ENCODE results near the gene HELZ2. TPM values are rescaled to one million over a fixed set of nuclear protein-coding genes. Genes with fewer than 3 reads are reported as not detected.
A peak's percentile ranks its signal among the peaks of the same experiment; 100 is the strongest.
"Not testable (repeated sequence)": the region's sequence is repeated elsewhere in the genome, so short reads cannot be mapped to it uniquely, and the experiment has no call there.

HELZ2 gene
- polyA plus RNA-seq, 1 of the 3 experiments (the other 2 are of a cell fraction) = 7.6 TPM

- Histone ChIP-seq H3F3A (replicated peaks; ENCODE audit: insufficient read depth) (no peaks in the 10 kb centered on the region), H3K79me2 (ENCODE audit: insufficient read depth) (peaks cover 34% of the 10 kb centered on the region), H2AFZ (ENCODE audit: low read depth) (no peak overlapping the region), H3K36me3 (replicated peaks in 1 of 2; ENCODE audit: control insufficient read depth in 1 of 2, insufficient read depth in 2 of 2, low read length in 1 of 2) (peaks cover 7 to 12% of the 10 kb centered on the region in 2 experiments), H3K27me3 (ENCODE audit: insufficient read depth) (no peaks in the 10 kb centered on the region), H3K9me3 (no peaks in the 10 kb centered on the region), H3K27ac (ENCODE audit: low read depth in 2 of 2, low read length in 1 of 2) (no peak overlapping the region), H3K4me1 (ENCODE audit: control insufficient read depth in 1 of 2, insufficient read depth in 2 of 2, low read depth in 1 of 2, low read length in 1 of 2) (no peaks in the 10 kb centered on the region; a peak in 1 of 4 replicates), H3K4me2 (no peak overlapping the region), H3K9me2 (no peaks in the 10 kb centered on the region), H3K9ac (no peak overlapping the region), H4K20me1 (ENCODE audit: insufficient read depth) (no peaks in the 10 kb centered on the region), H3K4me3 (ENCODE audit: low read depth in 2 of 2, low read length in 1 of 2) (no peak overlapping the region)
- WGBS (ENCODE audit: low lambda C conversion rate) = 96% methylated on average over 38 of the region's 41 CpGs
- DNase-seq = no peak
- ChIA-PET POLR2A (interaction anchor here (0.6 kb wide), 1 partner anchor 10 kb away, joined by 3 read pairs; no protein-coding TSS in a partner anchor), CTCF (interaction anchor here (1.2 to 2.3 kb wide), 4 partner anchors 10 to 422 kb away, joined by 3 to 7 read pairs (median 4); partner anchors contain the start of genes GMEB2 and PTK6)
- TF ChIP-seq TAF1 (IDR thresholded peaks at IDR 0.05; ENCODE audit: borderline replicate concordance, low read depth, low read length) = no peak
- TF ChIP-seq NRF1 (IDR thresholded peaks at IDR 0.05; ENCODE audit: low read depth, low read length) = no peak
- TF ChIP-seq USF1 (IDR thresholded peaks at IDR 0.05; ENCODE audit: borderline replicate concordance, low read depth) = no peak
- no peak for TF ChIP-seq GATA2 (CRISPR knock-in tag; IDR thresholded peaks at IDR 0.05)
- no peak for TF ChIP-seq YY1 (IDR thresholded peaks at IDR 0.05; ENCODE audit: low read depth)
- no peak for TF ChIP-seq RCOR1 (IDR thresholded peaks at IDR 0.05; ENCODE audit: low read length)
- no peak for TF ChIP-seq RXRA (IDR thresholded peaks at IDR 0.05; ENCODE audit: borderline replicate concordance, low read depth)
- TF ChIP-seq FOXM1 (IDR thresholded peaks at IDR 0.05; ENCODE audit: low read depth) = no peak
- no peak for TF ChIP-seq EP300 (IDR thresholded peaks at IDR 0.05; ENCODE audit: borderline replicate concordance in 1 of 2, low read depth in 1 of 2, low read length in 1 of 2)
- no peak for TF ChIP-seq RAD21 (IDR thresholded peaks at IDR 0.05; ENCODE audit: low read length)
- TF ChIP-seq MAX (IDR thresholded peaks at IDR 0.05; ENCODE audit: low read depth) = no peak
These were observed 43.2 kb upstream of the HELZ2 start for GRCh38 chr20:63617092-63617875.

- H3K9ac ChIP-seq; H3K4me3 ChIP-seq (ENCODE audit: low read depth in 2 of 2, low read length in 1 of 2); H3K4me2 ChIP-seq; H2AFZ ChIP-seq (ENCODE audit: low read depth); H3K27ac ChIP-seq (ENCODE audit: low read depth in 2 of 2, low read length in 1 of 2); H3K9me3 ChIP-seq; H4K20me1 ChIP-seq (ENCODE audit: insufficient read depth); H3K9me2 ChIP-seq; DNase-seq; H3F3A ChIP-seq (replicated peaks; ENCODE audit: insufficient read depth); H3K27me3 ChIP-seq (ENCODE audit: insufficient read depth); POLR2A ChIA-PET; H3K4me1 ChIP-seq (ENCODE audit: control insufficient read depth in 1 of 2, insufficient read depth in 2 of 2, low read depth in 1 of 2, low read length in 1 of 2): not testable (repeated sequence)
- peaks cover 7 to 10% of the 10 kb centered on the region in 2 experiments for H3K36me3 ChIP-seq (replicated peaks in 1 of 2; ENCODE audit: control insufficient read depth in 1 of 2, insufficient read depth in 2 of 2, low read length in 1 of 2)
- 96% methylated on average over 17 of the region's 18 CpGs for WGBS (ENCODE audit: low lambda C conversion rate)
- H3K79me2 ChIP-seq (ENCODE audit: insufficient read depth) = peaks cover 12% of the 10 kb centered on the region
- TF ChIP-seq CTCF (IDR thresholded peaks at IDR 0.05) = peak; percentile 41
- CTCF ChIA-PET = interaction anchor here (0.6 to 1.2 kb wide), 4 partner anchors 31 to 391 kb away, joined by 3 to 4 read pairs (median 4); partner anchors contain the start of gene PTK6
These were observed 40.0 kb upstream of the HELZ2 start for GRCh38 chr20:63613863-63614594.

Measured in SK-N-SH (cell line).